HepG2 (cell line): Measurements from ENCODE around the gene AJUBA. TPM values are rescaled to one million over a fixed set of nuclear protein-coding genes. Genes with fewer than 3 reads are reported as not detected.

Experiments
- GTF2F1 ChIP-seq: fragments of 150-350 bp; IDR thresholded peaks from 2 replicates; pipeline ENCODE4 v1.6.1; 2014; ENCODE audit warnings: low read length
- NAIF1 ChIP-seq: sonication (generic); formaldehyde crosslinking; IDR thresholded peaks from 2 replicates; pipeline ENCODE4 v1.5.0; 2020; ENCODE audit warnings: mild to moderate bottlenecking, missing genetic modification reagents, borderline replicate concordance
- NFATC3 ChIP-seq: sonication (generic); formaldehyde crosslinking; IDR thresholded peaks from 2 replicates; pipeline ENCODE4 v1.5.1; 2020; ENCODE audit warnings: mild to moderate bottlenecking, missing genetic modification reagents
- RARG ChIP-seq: sonication (generic); formaldehyde crosslinking; IDR thresholded peaks from 2 replicates; pipeline ENCODE4 v1.4.0; 2020; ENCODE audit warnings: low read depth, mild to moderate bottlenecking, missing genetic modification reagents
- SMAD1 ChIP-seq: sonication (generic); formaldehyde crosslinking; IDR thresholded peaks from 2 replicates; pipeline ENCODE4 v1.4.0; 2020; ENCODE audit warnings: missing genetic modification reagents, low read depth, mild to moderate bottlenecking, borderline replicate concordance
- SP1 ChIP-seq, 2 experiments: fragments of 450-650 bp in 1 of 2; sonication (generic) in 1 of 2; formaldehyde crosslinking in 1 of 2; IDR thresholded peaks; 2 replicates each; pipeline versions ENCODE4 v1.4.0 to v1.6.1; 2016 to 2020; ENCODE audit warnings: missing genetic modification reagents in 1 of 2
- ZFP36L1 ChIP-seq: sonication (generic); formaldehyde crosslinking; IDR thresholded peaks from 2 replicates; pipeline ENCODE4 v1.8.0; 2022; ENCODE audit warnings: mild to moderate bottlenecking, missing genetic modification reagents, moderate library complexity
- ZFY ChIP-seq: sonication (generic); formaldehyde crosslinking; IDR thresholded peaks from 2 replicates; pipeline ENCODE4 v1.4.0; 2020; ENCODE audit warnings: missing genetic modification reagents
- ZNF24 ChIP-seq: fragments of 450-650 bp; IDR thresholded peaks from 2 replicates; pipeline ENCODE4 v1.6.1; 2017; ENCODE audit warnings: antibody characterized with exemption, mild to moderate bottlenecking
- ZNF296 ChIP-seq: sonication (generic); formaldehyde crosslinking; conservative IDR thresholded peaks from 2 replicates; pipeline ENCODE4 v1.5.0; 2020; ENCODE audit warnings: mild to moderate bottlenecking, missing genetic modification reagents
- ZNF382 ChIP-seq: sonication (generic); formaldehyde crosslinking; IDR thresholded peaks from 2 replicates; pipeline ENCODE4 v1.5.0; 2020; ENCODE audit warnings: missing genetic modification reagents, mild to moderate bottlenecking, borderline replicate concordance
- ZSCAN22 ChIP-seq: sonication (generic); formaldehyde crosslinking; IDR thresholded peaks from 2 replicates; pipeline ENCODE4 v1.4.0; 2020; ENCODE audit warnings: mild to moderate bottlenecking, missing genetic modification reagents
- polyA plus RNA-seq, 8 experiments: library from polyadenylated mRNA; depleted of rRNA in 3 of 8; stranded (reverse) in 7 of 8; unstranded in 1 of 8; fragments of >200 nt; fragmentation: Illumina TruSeq in 4 of 8; extraction: Trizol in 4 of 8; gene quantifications; 2 replicates each; pipeline versions ENCODE4 v1.2.1 to v1.2.3, GENCODE V29; 2011 to 2016; ENCODE audit warnings: low read depth in 4 of 8, missing spikeins in 1 of 8, mixed read lengths in 1 of 8; ENCODE audit not compliant: insufficient read depth in 1 of 8
- total RNA-seq, 5 experiments: library from RNA; depleted of rRNA; stranded (reverse); fragments of >200 nt; fragmentation: Illumina TruSeq; extraction: Trizol; gene quantifications; 2 replicates each; pipeline ENCODE4 v1.2.3, GENCODE V29; 2016; ENCODE audit warnings: low read depth in 1 of 5
- TF ChIP-seq, protein P1 (sequence below): sonication (generic); formaldehyde crosslinking; IDR thresholded peaks from 2 replicates; pipeline ENCODE4 v1.5.0; 2020; ENCODE audit warnings: missing genetic modification reagents
- TF ChIP-seq, protein P2 (sequence below): sonication (generic); formaldehyde crosslinking; IDR thresholded peaks from 2 replicates; pipeline ENCODE4 v1.4.0; 2020; ENCODE audit warnings: missing genetic modification reagents
- TF ChIP-seq, protein P3 (sequence below): sonication (generic); formaldehyde crosslinking; IDR thresholded peaks from 2 replicates; pipeline ENCODE4 v1.4.0; 2020; ENCODE audit warnings: low read depth, mild to moderate bottlenecking, missing genetic modification reagents
- TF ChIP-seq, protein P4 (sequence below): sonication (generic); formaldehyde crosslinking; IDR thresholded peaks from 2 replicates; pipeline ENCODE4 v1.5.0; 2020; ENCODE audit warnings: missing genetic modification reagents
- TF ChIP-seq, protein P5 (sequence below): IDR thresholded peaks from 2 replicates; pipeline ENCODE4 v1.6.1; 2016; ENCODE audit warnings: missing compliant biosample characterization, missing genetic modification reagents, borderline replicate concordance
- TF ChIP-seq, protein P6 (sequence below): sonication (generic); formaldehyde crosslinking; IDR thresholded peaks from 2 replicates; pipeline ENCODE4 v1.5.0; 2020; ENCODE audit warnings: missing genetic modification reagents

Gene AJUBA
- total and polyA plus RNA-seq, 2 of the 13 experiments (the other 11 are each of a cell fraction or from before 2014, with no cell fraction given) = 157 to 241 TPM

DNA sequence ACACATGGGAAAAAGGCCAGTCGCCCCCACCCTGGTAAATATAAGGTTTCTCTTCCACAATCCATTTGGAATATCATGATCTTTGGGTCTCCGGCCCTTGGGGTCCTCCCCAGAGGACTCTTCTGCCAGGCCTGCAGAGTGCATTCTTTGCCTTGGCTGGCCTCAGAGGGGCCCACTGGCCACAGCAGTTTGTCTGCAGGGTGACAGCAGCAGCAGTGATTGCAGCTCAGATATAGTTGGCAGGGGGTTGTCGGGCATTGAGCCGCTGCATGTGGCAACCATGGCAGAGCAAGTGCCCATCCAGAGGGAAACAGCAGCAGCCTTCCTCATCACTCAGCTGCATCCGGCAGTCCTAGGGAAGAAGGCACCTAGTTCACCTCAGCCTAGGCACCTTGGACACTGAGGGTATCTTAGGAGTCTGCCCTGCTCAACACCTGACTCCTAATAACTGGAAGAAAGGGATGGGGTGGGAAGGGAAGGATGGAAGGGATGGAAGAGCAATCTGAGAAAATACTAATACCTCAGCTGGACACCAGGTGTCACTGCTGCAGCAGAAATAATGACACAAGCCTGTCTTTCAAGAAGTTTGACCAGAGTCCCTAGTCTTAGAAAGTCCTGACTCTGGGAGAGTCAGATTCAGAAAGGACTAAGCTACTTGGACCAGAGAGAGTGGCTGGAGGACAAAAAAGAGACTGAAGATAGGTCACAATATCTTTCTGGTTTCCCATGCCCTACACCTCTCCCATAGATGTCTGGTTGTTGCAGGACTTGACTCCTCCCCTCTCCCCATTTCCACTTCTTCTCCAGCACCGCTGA, 8.9 kb downstream of the AJUBA start (continued):
- TF ChIP-seq, protein P1, sequence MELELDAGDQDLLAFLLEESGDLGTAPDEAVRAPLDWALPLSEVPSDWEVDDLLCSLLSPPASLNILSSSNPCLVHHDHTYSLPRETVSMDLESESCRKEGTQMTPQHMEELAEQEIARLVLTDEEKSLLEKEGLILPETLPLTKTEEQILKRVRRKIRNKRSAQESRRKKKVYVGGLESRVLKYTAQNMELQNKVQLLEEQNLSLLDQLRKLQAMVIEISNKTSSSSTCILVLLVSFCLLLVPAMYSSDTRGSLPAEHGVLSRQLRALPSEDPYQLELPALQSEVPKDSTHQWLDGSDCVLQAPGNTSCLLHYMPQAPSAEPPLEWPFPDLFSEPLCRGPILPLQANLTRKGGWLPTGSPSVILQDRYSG = no peak
- no peak for TF ChIP-seq SP1 (IDR thresholded peaks at IDR 0.05)
- no peak for TF ChIP-seq SP1 (CRISPR knock-in tag; IDR thresholded peaks at IDR 0.05)
- TF ChIP-seq NFATC3 = no peak
- no peak for TF ChIP-seq RARG (CRISPR knock-in tag)
- no peak for TF ChIP-seq ZSCAN22 (CRISPR knock-in tag)
- TF ChIP-seq ZFY (CRISPR knock-in tag) = no peak
- no peak for TF ChIP-seq ZFP36L1 (CRISPR knock-in tag)
- TF ChIP-seq, protein P2, sequence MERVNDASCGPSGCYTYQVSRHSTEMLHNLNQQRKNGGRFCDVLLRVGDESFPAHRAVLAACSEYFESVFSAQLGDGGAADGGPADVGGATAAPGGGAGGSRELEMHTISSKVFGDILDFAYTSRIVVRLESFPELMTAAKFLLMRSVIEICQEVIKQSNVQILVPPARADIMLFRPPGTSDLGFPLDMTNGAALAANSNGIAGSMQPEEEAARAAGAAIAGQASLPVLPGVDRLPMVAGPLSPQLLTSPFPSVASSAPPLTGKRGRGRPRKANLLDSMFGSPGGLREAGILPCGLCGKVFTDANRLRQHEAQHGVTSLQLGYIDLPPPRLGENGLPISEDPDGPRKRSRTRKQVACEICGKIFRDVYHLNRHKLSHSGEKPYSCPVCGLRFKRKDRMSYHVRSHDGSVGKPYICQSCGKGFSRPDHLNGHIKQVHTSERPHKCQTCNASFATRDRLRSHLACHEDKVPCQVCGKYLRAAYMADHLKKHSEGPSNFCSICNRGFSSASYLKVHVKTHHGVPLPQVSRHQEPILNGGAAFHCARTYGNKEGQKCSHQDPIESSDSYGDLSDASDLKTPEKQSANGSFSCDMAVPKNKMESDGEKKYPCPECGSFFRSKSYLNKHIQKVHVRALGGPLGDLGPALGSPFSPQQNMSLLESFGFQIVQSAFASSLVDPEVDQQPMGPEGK (CRISPR knock-in tag) = peak; percentile 64
- no peak for TF ChIP-seq ZNF296 (CRISPR knock-in tag)
- no peak for TF ChIP-seq GTF2F1
- no peak for TF ChIP-seq SMAD1
- no peak for TF ChIP-seq ZNF24
- TF ChIP-seq, protein P3, sequence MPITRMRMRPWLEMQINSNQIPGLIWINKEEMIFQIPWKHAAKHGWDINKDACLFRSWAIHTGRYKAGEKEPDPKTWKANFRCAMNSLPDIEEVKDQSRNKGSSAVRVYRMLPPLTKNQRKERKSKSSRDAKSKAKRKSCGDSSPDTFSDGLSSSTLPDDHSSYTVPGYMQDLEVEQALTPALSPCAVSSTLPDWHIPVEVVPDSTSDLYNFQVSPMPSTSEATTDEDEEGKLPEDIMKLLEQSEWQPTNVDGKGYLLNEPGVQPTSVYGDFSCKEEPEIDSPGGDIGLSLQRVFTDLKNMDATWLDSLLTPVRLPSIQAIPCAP = no peak
- TF ChIP-seq NAIF1 (CRISPR knock-in tag) = no peak
- TF ChIP-seq, protein P4, sequence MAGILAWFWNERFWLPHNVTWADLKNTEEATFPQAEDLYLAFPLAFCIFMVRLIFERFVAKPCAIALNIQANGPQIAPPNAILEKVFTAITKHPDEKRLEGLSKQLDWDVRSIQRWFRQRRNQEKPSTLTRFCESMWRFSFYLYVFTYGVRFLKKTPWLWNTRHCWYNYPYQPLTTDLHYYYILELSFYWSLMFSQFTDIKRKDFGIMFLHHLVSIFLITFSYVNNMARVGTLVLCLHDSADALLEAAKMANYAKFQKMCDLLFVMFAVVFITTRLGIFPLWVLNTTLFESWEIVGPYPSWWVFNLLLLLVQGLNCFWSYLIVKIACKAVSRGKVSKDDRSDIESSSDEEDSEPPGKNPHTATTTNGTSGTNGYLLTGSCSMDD (CRISPR knock-in tag) = no peak
- TF ChIP-seq ZNF382 (CRISPR knock-in tag) = no peak
- TF ChIP-seq, protein P5, sequence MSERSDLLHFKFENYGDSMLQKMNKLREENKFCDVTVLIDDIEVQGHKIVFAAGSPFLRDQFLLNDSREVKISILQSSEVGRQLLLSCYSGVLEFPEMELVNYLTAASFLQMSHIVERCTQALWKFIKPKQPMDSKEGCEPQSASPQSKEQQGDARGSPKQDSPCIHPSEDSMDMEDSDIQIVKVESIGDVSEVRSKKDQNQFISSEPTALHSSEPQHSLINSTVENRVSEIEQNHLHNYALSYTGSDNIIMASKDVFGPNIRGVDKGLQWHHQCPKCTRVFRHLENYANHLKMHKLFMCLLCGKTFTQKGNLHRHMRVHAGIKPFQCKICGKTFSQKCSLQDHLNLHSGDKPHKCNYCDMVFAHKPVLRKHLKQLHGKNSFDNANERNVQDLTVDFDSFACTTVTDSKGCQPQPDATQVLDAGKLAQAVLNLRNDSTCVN (CRISPR knock-in tag) = no peak
- TF ChIP-seq, protein P6, sequence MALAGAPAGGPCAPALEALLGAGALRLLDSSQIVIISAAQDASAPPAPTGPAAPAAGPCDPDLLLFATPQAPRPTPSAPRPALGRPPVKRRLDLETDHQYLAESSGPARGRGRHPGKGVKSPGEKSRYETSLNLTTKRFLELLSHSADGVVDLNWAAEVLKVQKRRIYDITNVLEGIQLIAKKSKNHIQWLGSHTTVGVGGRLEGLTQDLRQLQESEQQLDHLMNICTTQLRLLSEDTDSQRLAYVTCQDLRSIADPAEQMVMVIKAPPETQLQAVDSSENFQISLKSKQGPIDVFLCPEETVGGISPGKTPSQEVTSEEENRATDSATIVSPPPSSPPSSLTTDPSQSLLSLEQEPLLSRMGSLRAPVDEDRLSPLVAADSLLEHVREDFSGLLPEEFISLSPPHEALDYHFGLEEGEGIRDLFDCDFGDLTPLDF (CRISPR knock-in tag) = no peak
